Stimulated activated naive B cell treated with anti-CD40 and anti-IgM and Interleukin-4, amounts not matched to agents 10 μg/mL and 1 μg/mL and 100 μg/mL, for 72 hours (primary cell): ENCODE results near the gene ZNF580.
A peak's percentile ranks its signal among the peaks of the same experiment; 100 is the strongest.

Experiments
- ATAC-seq, 2 donors: fragments of 150-1000 bp; cut with Tn5 transposase; replicated peaks; 2 replicates each; pipeline ENCODE4 v1.10.0; 2021; ENCODE audit warnings: moderate library complexity in 1 of 2
- DNase-seq: peaks from one replicate; pipeline ENCODE4 v3.0.0; 2021
- H3K27ac Mint-ChIP-seq: one replicate; pipeline ENCODE4 v1.8.0; 2022; ENCODE audit warnings: mild to moderate bottlenecking, mixed read lengths
- H3K27me3 Mint-ChIP-seq, 2 donors: one replicate each; pipeline ENCODE4 v1.8.0; 2022; ENCODE audit warnings: mixed read lengths in 2 of 2
- H3K36me3 Mint-ChIP-seq, 2 donors: one replicate each; pipeline ENCODE4 v1.8.0; 2022; ENCODE audit warnings: mixed read lengths in 2 of 2, mild to moderate bottlenecking in 1 of 2
- H3K4me1 Mint-ChIP-seq, 2 donors: one replicate each; pipeline ENCODE4 v1.8.0; 2022; ENCODE audit warnings: mixed read lengths in 2 of 2, mild to moderate bottlenecking in 1 of 2
- H3K4me3 Mint-ChIP-seq, 2 donors: one replicate each; pipeline ENCODE4 v1.8.0; 2022; ENCODE audit warnings: mild to moderate bottlenecking in 2 of 2, mixed read lengths in 2 of 2, moderate library complexity in 1 of 2
- H3K9me3 Mint-ChIP-seq, 2 donors: one replicate each; pipeline ENCODE4 v1.8.0; 2022; ENCODE audit warnings: mixed read lengths in 2 of 2, mild to moderate bottlenecking in 1 of 2

Gene ZNF580

DNA sequence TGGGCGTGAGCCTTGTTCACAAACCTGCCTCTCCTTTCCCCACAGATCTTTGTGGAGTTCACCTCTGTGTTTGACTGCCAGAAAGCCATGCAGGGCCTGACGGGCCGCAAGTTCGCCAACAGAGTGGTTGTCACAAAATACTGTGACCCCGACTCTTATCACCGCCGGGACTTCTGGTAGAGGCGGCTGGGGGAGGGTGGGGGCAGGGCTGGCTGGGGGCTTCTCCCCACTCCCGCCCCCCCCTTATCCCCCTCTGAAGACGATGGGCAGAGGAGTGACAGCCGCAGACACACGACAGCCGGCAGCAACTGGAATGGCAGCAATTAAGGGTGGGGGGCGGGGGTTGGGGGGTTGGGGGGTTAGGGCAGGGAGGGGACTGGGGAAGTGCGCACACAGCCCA, 33.1 kb downstream of the ZNF580 start:
- Mint-ChIP-seq H3K27me3 (no peaks in the 10 kb centered on the region), H3K9me3 (no peaks in the 10 kb centered on the region), H3K36me3 (peaks cover 51 to 69% of the 10 kb centered on the region in 2 donors), H3K4me3 (peak overlapping the region; percentile 51 to 95), H3K27ac (peak overlapping the region; percentile 51), H3K4me1 (peaks cover 56 to 63% of the 10 kb centered on the region in 2 donors)
- DNase-seq (no peak), ATAC-seq (no peak)

DNA sequence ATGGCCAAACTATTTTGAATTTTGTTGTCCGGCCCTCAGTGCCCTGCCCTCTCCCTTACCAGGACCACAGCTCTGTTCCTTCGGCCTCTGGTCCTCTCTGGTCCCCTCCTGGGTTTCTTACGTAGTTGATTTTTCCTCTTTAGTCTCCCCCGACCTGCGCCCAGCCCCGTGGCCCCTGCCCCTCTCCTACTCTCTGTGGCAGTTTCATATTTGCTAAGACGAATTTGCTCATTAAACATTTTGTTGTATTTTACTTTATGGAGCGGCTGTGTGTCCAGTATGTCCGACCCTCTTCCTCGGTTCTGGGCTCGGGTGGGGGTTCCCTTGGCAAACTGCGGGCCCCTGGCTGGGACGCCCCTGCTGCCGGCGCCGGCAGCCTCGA, 33.6 kb downstream of the ZNF580 start:
- Mint-ChIP-seq H3K4me3 (peak overlapping the region; percentile 95 to 96), H3K36me3 (peaks cover 53 to 69% of the 10 kb centered on the region in 2 donors), H3K9me3 (no peaks in the 10 kb centered on the region), H3K4me1 (peaks cover 60 to 68% of the 10 kb centered on the region in 2 donors), H3K27ac (peak overlapping the region; percentile 87), H3K27me3 (no peaks in the 10 kb centered on the region)
- ATAC-seq: no peak
- DNase-seq: no peak

DNA sequence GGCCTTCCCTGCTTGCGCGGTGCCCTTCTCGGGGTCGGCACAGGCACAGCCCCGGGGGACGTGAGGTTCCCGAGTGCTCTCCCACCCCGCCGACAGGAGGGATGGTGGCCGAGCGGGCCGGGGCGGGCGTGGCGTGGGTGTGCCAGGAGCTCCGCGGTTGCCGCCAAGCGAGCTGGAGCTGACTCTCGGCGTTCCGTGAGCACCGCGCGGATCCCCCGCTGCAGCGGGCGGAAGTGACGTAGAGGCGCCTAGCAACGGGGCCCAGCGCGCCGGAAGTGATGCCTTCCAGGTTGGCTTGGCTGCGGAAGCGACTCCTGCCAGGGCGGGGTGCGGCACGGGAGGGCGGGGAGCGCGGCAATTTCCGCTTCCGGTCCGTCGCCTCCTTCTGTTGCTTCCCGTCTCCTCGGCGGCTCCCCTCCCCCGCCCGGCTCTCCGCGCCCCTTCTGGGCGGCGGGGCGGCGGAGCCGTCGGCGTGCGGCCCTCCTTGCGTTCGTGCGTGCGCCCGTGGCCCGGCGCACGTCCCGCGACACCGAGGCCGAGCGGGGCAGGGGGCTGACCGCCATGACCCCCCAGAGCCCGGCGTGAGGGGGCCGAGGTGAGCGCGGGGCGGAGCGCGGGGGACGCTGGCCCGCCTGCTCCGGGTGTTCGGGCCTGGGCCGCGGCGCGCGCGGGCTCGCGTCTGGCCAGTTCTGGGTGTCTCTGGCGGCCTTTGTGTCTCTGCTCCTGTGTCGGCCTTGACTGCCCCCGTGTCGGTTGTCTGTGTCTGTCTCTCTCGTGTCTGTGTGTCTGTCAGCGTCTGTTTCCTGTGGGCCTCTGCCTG, 34.2 kb downstream of the ZNF580 start, which contains the start of gene EPN1:
TSS of gene EPN1 (plus strand) at position 386 of the 820 bp plus-strand sequence. CDS start 3,402 bp downstream, outside the sequence.
- Mint-ChIP-seq H3K9me3 (no peaks in the 10 kb centered on the region), H3K27me3 (no peaks in the 10 kb centered on the region), H3K4me1 (peaks cover 60 to 69% of the 10 kb centered on the region in 2 donors), H3K36me3 (peaks cover 53 to 69% of the 10 kb centered on the region in 2 donors), H3K4me3 (peak within 1 kb of the TSS; percentile 95 to 96), H3K27ac (peak within 1 kb of the TSS; percentile 97)
- ATAC-seq (peak; percentile 77 to 84), DNase-seq (peak; percentile 93)

GRCh38 chr19:55675661-55676354, 35.0 kb downstream of the ZNF580 start:
- H3K9me3 Mint-ChIP-seq: no peaks in the 10 kb centered on the region
- H3K4me1 Mint-ChIP-seq: peaks cover 58 to 71% of the 10 kb centered on the region in 2 donors
- peak overlapping the region; percentile 95 to 96 for H3K4me3 Mint-ChIP-seq

GRCh38 chr19:55676383-55676782, 35.6 kb downstream of the ZNF580 start:
- peaks cover 52 to 67% of the 10 kb centered on the region in 2 donors for H3K4me1 Mint-ChIP-seq
- no peaks in the 10 kb centered on the region for H3K27me3 Mint-ChIP-seq
- H3K9me3 Mint-ChIP-seq: no peaks in the 10 kb centered on the region
- peak overlapping the region; percentile 75 to 95 for H3K4me3 Mint-ChIP-seq
- H3K36me3 Mint-ChIP-seq: peaks cover 48 to 66% of the 10 kb centered on the region in 2 donors
- DNase-seq: no peak
- ATAC-seq: no peak
- H3K27ac Mint-ChIP-seq: no peak overlapping the region

More at GRCh38 chr19:55675661-55676354, 35.0 kb downstream of the ZNF580 start:
- H3K27ac Mint-ChIP-seq: peak overlapping the region; percentile 97
- ATAC-seq (no peak), DNase-seq (no peak)
- H3K27me3 Mint-ChIP-seq: no peaks in the 10 kb centered on the region
- H3K36me3 Mint-ChIP-seq: peaks cover 52 to 69% of the 10 kb centered on the region in 2 donors

GRCh38 chr19:55676889-55677505, 36.2 kb downstream of the ZNF580 start:
- peaks cover 49 to 63% of the 10 kb centered on the region in 2 donors for H3K4me1 Mint-ChIP-seq
- H3K27ac Mint-ChIP-seq: peak overlapping the region; percentile 98
- no peak for DNase-seq
- no peak for ATAC-seq
- H3K9me3 Mint-ChIP-seq: no peaks in the 10 kb centered on the region
- peak overlapping the region; percentile 75 to 95 for H3K4me3 Mint-ChIP-seq
- peaks cover 46 to 63% of the 10 kb centered on the region in 2 donors for H3K36me3 Mint-ChIP-seq
- H3K27me3 Mint-ChIP-seq: no peaks in the 10 kb centered on the region

- Mint-ChIP-seq H3K4me3 (peak overlapping the region; percentile 75 to 95), H3K27ac (peak overlapping the region; percentile 98), H3K9me3 (no peaks in the 10 kb centered on the region), H3K27me3 (no peaks in the 10 kb centered on the region), H3K4me1 (peaks cover 47 to 63% of the 10 kb centered on the region in 2 donors), H3K36me3 (peaks cover 42 to 59% of the 10 kb centered on the region in 2 donors)
- DNase-seq: no peak
- peak; percentile 0 to 6 for ATAC-seq
Observed at GRCh38 chr19:55677572-55678028, 36.8 kb downstream of the ZNF580 start.

DNA sequence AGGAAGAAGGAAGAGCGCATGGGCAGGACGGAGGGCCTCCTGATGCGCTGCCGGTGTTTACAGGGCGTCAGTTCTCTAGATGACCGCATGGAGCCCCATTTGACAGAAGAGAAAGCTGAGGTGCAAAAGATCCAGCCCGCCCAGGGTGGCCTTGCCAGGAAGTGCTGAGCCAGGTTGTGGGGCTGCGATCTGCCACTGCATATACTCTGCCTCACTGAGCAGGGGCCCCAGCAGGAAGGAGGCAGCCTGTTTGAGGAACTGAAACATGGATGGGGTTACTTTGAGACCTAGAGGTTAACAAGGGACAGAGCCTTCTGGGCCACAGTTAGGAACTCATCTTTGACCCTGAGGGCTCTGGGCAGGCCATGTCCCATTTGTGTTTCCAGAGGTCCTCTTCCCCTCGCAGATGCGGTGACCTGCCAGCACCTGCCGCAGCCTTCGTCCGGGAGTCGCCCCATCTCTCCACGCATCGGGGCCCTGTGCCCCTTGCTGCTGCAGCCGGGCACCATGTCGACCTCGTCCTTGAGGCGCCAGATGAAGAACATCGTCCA, 37.4 kb downstream of the ZNF580 start:
- DNase-seq (peak; percentile 84), ATAC-seq (peak; percentile 91)
- H3K9me3 Mint-ChIP-seq: no peaks in the 10 kb centered on the region
- peak overlapping the region; percentile 75 to 95 for H3K4me3 Mint-ChIP-seq
- peaks cover 41 to 59% of the 10 kb centered on the region in 2 donors for H3K36me3 Mint-ChIP-seq
- H3K4me1 Mint-ChIP-seq: peaks cover 46 to 68% of the 10 kb centered on the region in 2 donors
- no peaks in the 10 kb centered on the region for H3K27me3 Mint-ChIP-seq
- peak overlapping the region; percentile 98 for H3K27ac Mint-ChIP-seq

DNA sequence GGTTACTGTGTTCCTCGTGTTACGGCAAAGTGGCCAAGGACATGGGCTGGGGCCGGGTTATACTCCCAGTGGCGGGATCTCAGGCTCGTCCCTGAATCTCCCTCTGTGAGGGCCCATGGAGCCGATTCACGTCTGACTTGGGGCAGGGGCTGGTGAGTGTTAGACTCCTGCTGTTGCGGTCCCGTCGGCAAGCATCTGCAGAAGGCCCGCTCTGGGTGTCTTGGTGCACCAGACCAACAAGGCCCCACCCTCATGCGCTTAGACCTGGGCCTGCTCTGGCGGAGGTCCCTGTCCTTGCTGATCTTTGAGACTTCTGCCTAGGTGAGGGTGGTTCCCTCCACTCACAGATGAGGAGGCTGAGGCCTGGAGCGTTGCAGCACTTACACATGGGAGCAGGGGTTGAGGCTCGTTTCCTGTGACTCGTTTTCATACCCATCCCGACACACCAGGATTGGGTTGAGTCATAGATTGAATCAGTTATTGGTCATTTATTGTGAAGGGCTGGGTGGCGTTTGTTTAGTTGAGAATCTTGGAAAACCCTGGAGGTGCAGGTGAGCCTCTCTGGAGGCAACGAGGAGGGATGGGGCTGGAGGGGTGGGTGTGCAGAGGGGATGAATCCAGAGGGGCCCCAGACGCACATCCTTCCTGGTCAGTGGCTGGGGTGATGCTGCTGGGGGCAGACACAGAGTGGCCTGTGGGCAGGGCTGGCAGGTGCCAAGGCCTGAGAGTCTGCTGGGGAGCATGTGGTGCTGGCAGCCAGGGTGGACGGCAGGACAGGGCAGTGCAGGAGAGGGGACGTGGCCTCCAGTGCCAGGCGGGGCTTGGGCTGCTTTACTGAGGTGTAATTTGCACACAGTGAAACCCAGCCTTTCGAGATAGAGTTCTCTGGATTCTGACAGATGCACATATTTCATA, 38.8 kb downstream of the ZNF580 start:
- Mint-ChIP-seq H3K9me3 (no peaks in the 10 kb centered on the region), H3K27me3 (no peaks in the 10 kb centered on the region), H3K4me1 (peaks cover 41 to 60% of the 10 kb centered on the region in 2 donors), H3K4me3 (peak overlapping the region; percentile 14 to 75), H3K36me3 (peaks cover 36 to 60% of the 10 kb centered on the region in 2 donors), H3K27ac (peak overlapping the region; percentile 73)
- DNase-seq: no peak
- no peak for ATAC-seq

DNA sequence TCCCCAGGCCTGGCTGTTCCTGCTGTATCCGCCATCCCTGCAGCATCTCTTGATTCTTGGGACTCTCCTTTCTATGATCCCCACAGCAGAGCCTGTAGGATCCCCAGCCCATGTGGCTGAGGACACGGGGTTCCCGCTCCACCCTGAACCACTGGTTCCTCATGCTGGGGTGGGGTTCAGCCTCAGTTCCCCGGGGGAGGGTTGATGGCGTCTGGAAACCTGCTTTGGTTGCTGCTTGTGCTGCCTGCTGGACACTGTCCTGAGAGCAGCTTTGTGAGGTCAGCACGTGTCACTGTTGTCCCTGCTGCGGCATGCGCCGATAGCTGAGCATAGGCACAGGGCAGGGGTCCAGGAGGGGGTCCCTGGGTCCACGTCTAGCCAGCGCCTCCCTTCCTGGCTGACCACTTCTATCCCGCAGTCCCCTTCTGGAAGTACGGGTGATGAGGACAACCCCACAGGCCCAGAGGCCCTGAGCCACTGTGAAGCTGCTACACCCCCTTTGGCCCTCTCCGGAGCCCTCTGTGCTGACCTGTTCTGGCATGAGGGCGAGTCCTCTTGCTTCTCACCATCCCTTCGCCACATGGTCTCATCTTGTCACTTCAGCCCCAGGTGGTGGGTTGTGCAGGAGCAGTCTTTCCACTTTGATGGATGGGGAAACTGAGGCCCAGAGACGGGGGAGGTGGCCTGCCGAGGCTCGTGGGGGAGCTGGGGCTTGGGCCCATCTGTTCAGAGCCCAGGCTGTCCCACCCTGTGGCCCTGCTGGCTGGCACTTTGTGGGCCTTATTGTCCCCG, 39.7 kb downstream of the ZNF580 start:
- H3K36me3 Mint-ChIP-seq: peaks cover 38 to 64% of the 10 kb centered on the region in 2 donors
- no peaks in the 10 kb centered on the region for H3K9me3 Mint-ChIP-seq
- no peaks in the 10 kb centered on the region for H3K27me3 Mint-ChIP-seq
- H3K4me1 Mint-ChIP-seq: peaks cover 39 to 62% of the 10 kb centered on the region in 2 donors
- peak overlapping the region in 1 of 2 donors; percentile 9 for H3K4me3 Mint-ChIP-seq
- peak overlapping the region; percentile 65 for H3K27ac Mint-ChIP-seq
- no peak for DNase-seq
- ATAC-seq: no peak

GRCh38 chr19:55681131-55682092, 40.6 kb downstream of the ZNF580 start:
- no peaks in the 10 kb centered on the region for H3K9me3 Mint-ChIP-seq
- no peak for ATAC-seq
- no peak overlapping the region for H3K27ac Mint-ChIP-seq
- peaks cover 45 to 70% of the 10 kb centered on the region in 2 donors for H3K36me3 Mint-ChIP-seq
- H3K4me1 Mint-ChIP-seq: peaks cover 47 to 70% of the 10 kb centered on the region in 2 donors
- H3K4me3 Mint-ChIP-seq: no peak overlapping the region
- no peaks in the 10 kb centered on the region for H3K27me3 Mint-ChIP-seq
- no peak for DNase-seq
